H9 (cell line): ENCODE results near the gene ENGASE. TPM values are rescaled to one million over a fixed set of nuclear protein-coding genes. Genes with fewer than 3 reads are reported as not detected.

Source experiments
- DNase-seq: peaks from one replicate; pipeline ENCODE4 v3.0.0-alpha.2; 2017
- H2AFZ ChIP-seq: one replicate; pipeline ENCODE4 v1.6.1; 2013; ENCODE audit warnings: mild to moderate bottlenecking, low read length, control low read depth, moderate library complexity
- H2AK5ac ChIP-seq: 2 replicates; pipeline ENCODE4 v1.6.1; 2013; ENCODE audit warnings: low read length, control low read depth, mixed read lengths; ENCODE audit not compliant: insufficient read length
- H2BK120ac ChIP-seq: one replicate; pipeline ENCODE4 v1.6.1; 2013; ENCODE audit warnings: low read depth, mild to moderate bottlenecking, low read length, control low read depth, inconsistent platforms; ENCODE audit not compliant: poor library complexity, severe bottlenecking
- H2BK12ac ChIP-seq: 2 replicates; pipeline ENCODE4 v1.6.1; 2013; ENCODE audit warnings: low read length, control low read depth, mixed read lengths, low read depth; ENCODE audit not compliant: insufficient read length
- H2BK15ac ChIP-seq: 2 replicates; pipeline ENCODE4 v1.6.1; 2013; ENCODE audit warnings: low read depth, low read length, control low read depth
- H2BK20ac ChIP-seq: one replicate; pipeline ENCODE4 v1.6.1; 2013; ENCODE audit warnings: low read depth, mild to moderate bottlenecking, low read length, control low read depth, inconsistent platforms; ENCODE audit not compliant: poor library complexity, severe bottlenecking
- H2BK5ac ChIP-seq: 2 replicates; pipeline ENCODE4 v1.6.1; 2013; ENCODE audit warnings: low read length, control low read depth, mixed read lengths; ENCODE audit not compliant: insufficient read length
- H3K14ac ChIP-seq: 2 replicates; pipeline ENCODE4 v1.6.1; 2013; ENCODE audit warnings: low read length, control low read depth; ENCODE audit not compliant: insufficient read depth
- H3K18ac ChIP-seq: 2 replicates; pipeline ENCODE4 v1.6.1; 2013; ENCODE audit warnings: low read depth, mild to moderate bottlenecking, mixed read lengths, low read length, control low read depth; ENCODE audit not compliant: insufficient read length
- H3K23ac ChIP-seq: 2 replicates; pipeline ENCODE4 v1.6.1; 2013; ENCODE audit warnings: low read length, control low read depth, mixed read lengths, low read depth; ENCODE audit not compliant: insufficient read length
- H3K23me2 ChIP-seq: 2 replicates; pipeline ENCODE4 v1.6.1; 2013; ENCODE audit warnings: low read depth, mild to moderate bottlenecking, mixed read lengths, low read length, control low read depth; ENCODE audit not compliant: insufficient read length, poor library complexity, severe bottlenecking
- H3K27ac ChIP-seq: 2 replicates; pipeline ENCODE4 v1.5.1; 2013; ENCODE audit warnings: low read length, control low read depth, mixed read lengths, low read depth; ENCODE audit not compliant: insufficient read length
- H3K27me3 ChIP-seq: 2 replicates; pipeline ENCODE4 v1.6.1; 2013; ENCODE audit warnings: low read length, control low read depth, inconsistent platforms; ENCODE audit not compliant: insufficient read depth
- H3K4ac ChIP-seq: 2 replicates; pipeline ENCODE4 v1.6.1; 2013; ENCODE audit warnings: low read depth, mild to moderate bottlenecking, control low read depth, inconsistent platforms, low read length, moderate library complexity
- H3K4me1 ChIP-seq: 2 replicates; pipeline ENCODE4 v1.6.1; 2013; ENCODE audit warnings: low read length, control low read depth, inconsistent platforms; ENCODE audit not compliant: insufficient read depth
- H3K4me2 ChIP-seq: 2 replicates; pipeline ENCODE4 v1.6.1; 2013; ENCODE audit warnings: low read length, control low read depth, mixed read lengths; ENCODE audit not compliant: insufficient read length, insufficient read depth
- H3K56ac ChIP-seq: 2 replicates; pipeline ENCODE4 v1.6.1; 2013; ENCODE audit warnings: low read depth, mild to moderate bottlenecking, mixed read lengths, low read length, control low read depth; ENCODE audit not compliant: insufficient read length
- H3K79me1 ChIP-seq: 2 replicates; pipeline ENCODE4 v1.6.1; 2013; ENCODE audit warnings: low read depth, mild to moderate bottlenecking, moderate library complexity, low read length, control low read depth, inconsistent platforms; ENCODE audit not compliant: insufficient read depth, poor library complexity, severe bottlenecking
- H3K79me2 ChIP-seq: 2 replicates; pipeline ENCODE4 v1.6.1; 2013; ENCODE audit warnings: low read length, control low read depth, inconsistent platforms; ENCODE audit not compliant: insufficient read depth
- H3K9ac ChIP-seq: 2 replicates; pipeline ENCODE4 v1.6.1; 2013; ENCODE audit warnings: low read length, control low read depth, mixed read lengths; ENCODE audit not compliant: insufficient read length; ENCODE audit errors: extremely low read depth
- H3K9me3 ChIP-seq: one replicate; pipeline ENCODE4 v1.6.1; 2013; ENCODE audit warnings: low read depth, low read length, inconsistent platforms; ENCODE audit not compliant: control insufficient read depth
- H3T11ph ChIP-seq: one replicate; pipeline ENCODE4 v1.6.1; 2013; ENCODE audit warnings: mild to moderate bottlenecking, low read length, control low read depth, inconsistent platforms
- H4K20me1 ChIP-seq: one replicate; pipeline ENCODE4 v1.6.1; 2013; ENCODE audit not compliant: control insufficient read depth, insufficient read length, insufficient read depth
- H4K5ac ChIP-seq: 2 replicates; pipeline ENCODE4 v1.6.1; 2013; ENCODE audit warnings: low read depth, mild to moderate bottlenecking, mixed read lengths, low read length, control low read depth; ENCODE audit not compliant: insufficient read length
- H4K8ac ChIP-seq: replicated peaks from 2 replicates; pipeline ENCODE4 v1.6.1; 2013; ENCODE audit warnings: low read length, control low read depth, mixed read lengths, low read depth; ENCODE audit not compliant: insufficient read length
- H4K91ac ChIP-seq: 2 replicates; pipeline ENCODE4 v1.6.1; 2013; ENCODE audit warnings: low read depth, mild to moderate bottlenecking, moderate library complexity, mixed read lengths, low read length, control low read depth; ENCODE audit not compliant: insufficient read length
- H3K27ac Mint-ChIP-seq, 3 experiments: 2 replicates in 2 of 3; 3 replicates in 1 of 3; pipeline ENCODE4 v1.8.0; 2020 to 2021; ENCODE audit warnings: mixed read lengths in 3 of 3, mild to moderate bottlenecking in 1 of 3, moderate library complexity in 1 of 3
- H3K27me3 Mint-ChIP-seq: 2 replicates; pipeline ENCODE4 v1.8.0; 2021; ENCODE audit warnings: low read depth, mild to moderate bottlenecking, moderate library complexity, mixed read lengths
- H3K36me3 Mint-ChIP-seq, 3 experiments: 2 replicates in 2 of 3; 3 replicates in 1 of 3; pipeline ENCODE4 v1.8.0; 2020 to 2021; ENCODE audit warnings: low read depth in 3 of 3, mixed read lengths in 3 of 3; ENCODE audit not compliant: insufficient read depth in 1 of 3
- H3K4me1 Mint-ChIP-seq, 2 experiments: 2 replicates each; pipeline ENCODE4 v1.8.0; 2020; ENCODE audit warnings: mixed read lengths in 2 of 2
- H3K4me3 Mint-ChIP-seq, 2 experiments: 2 replicates in 1 of 2; 3 replicates in 1 of 2; pipeline ENCODE4 v1.8.0; 2020 to 2021; ENCODE audit warnings: mild to moderate bottlenecking in 2 of 2, mixed read lengths in 2 of 2, moderate library complexity in 1 of 2
- H3K9me3 Mint-ChIP-seq, 2 experiments: 2 replicates in 1 of 2; 3 replicates in 1 of 2; pipeline ENCODE4 v1.8.0; 2020; ENCODE audit warnings: mild to moderate bottlenecking in 2 of 2, mixed read lengths in 2 of 2, moderate library complexity in 1 of 2
- CTCF ChIP-seq: fragments of 200-600 bp; sonication (generic); conservative IDR thresholded peaks from 3 replicates; pipeline ENCODE4 v1.8.0; 2021; ENCODE audit warnings: antibody characterized with exemption, mild to moderate bottlenecking
- WGBS: extraction: QIAGEN DNeasy Blood & Tissue Kit; methylation state at CpG from one replicate; pipeline ENCODE4 v1.1.7; 2013; ENCODE audit warnings: missing lambda C conversion rate, low lambda C conversion rate, mixed read lengths; ENCODE audit not compliant: insufficient read length; ENCODE audit errors: extremely low coverage; 5-methylcytosine and 5-hydroxymethylcytosine counted together
- total RNA-seq: library from RNA; stranded (reverse); gene quantifications from 2 replicates; pipeline ENCODE4 v1.2.1, GENCODE V29; 2021

The ENGASE gene
- total RNA-seq, 1 experiment from 2014 or later, result 20.6 TPM

GRCh38 chr17:79116575-79117368 lies 42.1 kb downstream of the ENGASE start:
- H3K27ac ChIP-seq, result no peak overlapping the region
- Mint-ChIP-seq H3K9me3 (no peaks in the 10 kb centered on the region), H3K4me3 (no peak overlapping the region), H3K27me3 (peaks cover 2% of the 10 kb centered on the region; the same call in 1 of the 2 replicates), H3K36me3 (no peaks in the 10 kb centered on the region; a peak in 1 of 7 replicates), H3K4me1 (peaks cover 2 to 18% of the 10 kb centered on the region in 2 experiments; a peak in 2 of 4 replicates), H3K27ac (no peak overlapping the region; a peak in 1 of 7 replicates)
- H3K9me3 ChIP-seq, result no peaks in the 10 kb centered on the region
- no peak overlapping the region for H3K18ac ChIP-seq
- no peak overlapping the region for H2BK20ac ChIP-seq
- no CpG with 5 or more reads among the region's 19 CpGs for WGBS
- H2BK15ac ChIP-seq, result no peak overlapping the region
- DNase-seq, result no peak
- H3K56ac ChIP-seq, result no peak overlapping the region
- H4K91ac ChIP-seq, result no peak overlapping the region
- no peak overlapping the region for H2AK5ac ChIP-seq
- no peak overlapping the region for H2AFZ ChIP-seq
- H3K14ac ChIP-seq, result no peak overlapping the region
- no peak overlapping the region for H2BK120ac ChIP-seq
- no peak overlapping the region for H4K5ac ChIP-seq
- no peak overlapping the region for H2BK12ac ChIP-seq
- no peaks in the 10 kb centered on the region for H3K27me3 ChIP-seq
- TF ChIP-seq CTCF, result no peak
- H3K79me1 ChIP-seq, result no peaks in the 10 kb centered on the region
- no peak overlapping the region for H3T11ph ChIP-seq
- H4K8ac ChIP-seq, result no peak overlapping the region
- H3K79me2 ChIP-seq, result no peaks in the 10 kb centered on the region
- H4K20me1 ChIP-seq, result no peaks in the 10 kb centered on the region
- H2BK5ac ChIP-seq, result no peak overlapping the region
- H3K4ac ChIP-seq, result no peak overlapping the region
- H3K23ac ChIP-seq, result no peak overlapping the region
- H3K4me1 ChIP-seq, result no peaks in the 10 kb centered on the region
- H3K9ac ChIP-seq, result no peak overlapping the region
- H3K4me2 ChIP-seq, result no peak overlapping the region
- no peaks in the 10 kb centered on the region for H3K23me2 ChIP-seq
